Activated T-helper 1 cell treated with Interleukin-2 at 50 U/mL for 16 hours (primary cell): ENCODE results near the gene SDHA.
"Not testable (repeated sequence)": the region's sequence is repeated elsewhere in the genome, so short reads cannot be mapped to it uniquely, and the experiment has no call there.

Experiments
- DNase-seq: peaks from one replicate; pipeline ENCODE4 v3.0.0-alpha.2; 2020; ENCODE audit warnings: low read depth

Gene SDHA

GRCh38 chr5:257148-257547 lies 39.0 kb downstream of the SDHA start:
- DNase-seq: no peak

- not testable (repeated sequence) for DNase-seq
Observed at GRCh38 chr5:263275-263974, 45.3 kb downstream of the SDHA start.

- no peak for DNase-seq
Observed at GRCh38 chr5:264338-264737, 46.2 kb downstream of the SDHA start.

GRCh38 chr5:266311-267026 lies 48.3 kb downstream of the SDHA start:
- DNase-seq: not testable (repeated sequence)

GRCh38 chr5:267716-268115 lies 49.6 kb downstream of the SDHA start:
- no peak for DNase-seq

GRCh38 chr5:270340-270739 lies 52.2 kb downstream of the SDHA start:
- no peak for DNase-seq

GRCh38 chr5:271828-272167 lies 53.7 kb downstream of the SDHA start:
- DNase-seq: not testable (repeated sequence)

- not testable (repeated sequence) for DNase-seq
Observed at GRCh38 chr5:273091-273490, 55.0 kb downstream of the SDHA start.

GRCh38 chr5:273491-273890 lies 55.4 kb downstream of the SDHA start:
- DNase-seq: not testable (repeated sequence)

- DNase-seq: not testable (repeated sequence)
Observed at GRCh38 chr5:274346-274745, 56.2 kb downstream of the SDHA start.

GRCh38 chr5:278646-279045 lies 60.5 kb downstream of the SDHA start:
- DNase-seq: no peak

GRCh38 chr5:279051-279665 lies 61.0 kb downstream of the SDHA start:
- DNase-seq: not testable (repeated sequence)

- DNase-seq: no peak
Observed at GRCh38 chr5:285991-286557, 68.0 kb downstream of the SDHA start.

- not testable (repeated sequence) for DNase-seq
Observed at GRCh38 chr5:290200-290599, 72.1 kb downstream of the SDHA start.

GRCh38 chr5:291345-291744 lies 73.2 kb downstream of the SDHA start:
- DNase-seq: not testable (repeated sequence)

- not testable (repeated sequence) for DNase-seq
Observed at GRCh38 chr5:294788-295187, 76.7 kb downstream of the SDHA start.

- DNase-seq: not testable (repeated sequence)
Observed at GRCh38 chr5:296207-296606, 78.1 kb downstream of the SDHA start.

- not testable (repeated sequence) for DNase-seq
Observed at GRCh38 chr5:296954-297353, 78.8 kb downstream of the SDHA start.

- not testable (repeated sequence) for DNase-seq
Observed at GRCh38 chr5:297448-297847, 79.3 kb downstream of the SDHA start.

GRCh38 chr5:297991-298736 lies 80.0 kb downstream of the SDHA start:
- DNase-seq: not testable (repeated sequence)

GRCh38 chr5:298737-299125 lies 80.6 kb downstream of the SDHA start:
- DNase-seq: no peak

- not testable (repeated sequence) for DNase-seq
Observed at GRCh38 chr5:299921-300320, 81.8 kb downstream of the SDHA start.
